H1 (cell line): ENCODE data around the gene CUX1. TPM values are rescaled to one million over a fixed set of nuclear protein-coding genes. Genes with fewer than 3 reads are reported as not detected.
A peak's percentile ranks its signal among the peaks of the same experiment; 100 is the strongest.

Experiments
- CTCF ChIA-PET: fragments of 300-600 bp; sonication (Branson Sonifier 250); formaldehyde crosslinking; loops from one replicate; lab custom pipeline; 2021; ENCODE audit not compliant: partially characterized antibody; lab: Charles Lee
- POLR2A ChIA-PET: fragments of 300-600 bp; sonication (Branson Sonifier 250); formaldehyde crosslinking; loops from one replicate; lab custom pipeline; 2021; ENCODE audit warnings: inconsistent platforms; ENCODE audit not compliant: partially characterized antibody; lab: Charles Lee
- DNase-seq, 2 experiments: peaks; one replicate each; pipeline versions ENCODE4 v3.0.0 to v3.0.0-alpha.2; 2010 to 2022; ENCODE audit warnings: low spot score in 2 of 2, low read depth in 1 of 2, mixed read lengths in 1 of 2
- FAIRE-seq: peaks from 2 replicates; lab custom pipeline; 2011; peaks lifted over from hg19 to GRCh38; lab: Jason Lieb, UNC
- H2AFZ ChIP-seq: 2 replicates; pipeline ENCODE4 v1.8.1; 2012; ENCODE audit warnings: low read length, inconsistent platforms
- H2AK5ac ChIP-seq: 2 replicates; pipeline ENCODE4 v1.6.1; 2013; ENCODE audit warnings: low read depth, low read length
- H2BK120ac ChIP-seq: replicated peaks from 2 replicates; pipeline ENCODE3; 2013; ENCODE audit warnings: low read depth, low read length, inconsistent platforms
- H2BK12ac ChIP-seq: 2 replicates; pipeline ENCODE4 v1.6.1; 2013; ENCODE audit warnings: low read depth, low read length
- H2BK15ac ChIP-seq: 2 replicates; pipeline ENCODE4 v1.6.1; 2013; ENCODE audit warnings: low read length
- H2BK20ac ChIP-seq: 2 replicates; pipeline ENCODE4 v1.6.1; 2013; ENCODE audit warnings: low read length
- H2BK5ac ChIP-seq: 2 replicates; pipeline ENCODE4 v1.6.1; 2013; ENCODE audit warnings: low read depth, low read length
- H3K14ac ChIP-seq: 2 replicates; pipeline ENCODE4 v1.6.1; 2013; ENCODE audit warnings: inconsistent platforms; ENCODE audit not compliant: insufficient read length
- H3K18ac ChIP-seq: 2 replicates; pipeline ENCODE4 v1.6.1; 2013; ENCODE audit warnings: low read length; ENCODE audit errors: extremely low read depth
- H3K23ac ChIP-seq: 2 replicates; pipeline ENCODE4 v1.6.1; 2013; ENCODE audit warnings: inconsistent platforms; ENCODE audit not compliant: insufficient read length
- H3K23me2 ChIP-seq: 2 replicates; pipeline ENCODE4 v1.6.1; 2013; ENCODE audit warnings: low read depth, low read length
- H3K27ac ChIP-seq: 2 replicates; pipeline ENCODE4 v1.6.1; 2011; ENCODE audit warnings: low read depth, low read length, inconsistent platforms
- H3K27me3 ChIP-seq, 4 experiments: replicated peaks in 1 of 4; 1 replicate in 1 of 4; 2 replicates in 3 of 4; pipeline versions ENCODE4 v1.6.1 to v1.8.1; 2011 to 2013; ENCODE audit warnings: low read length in 3 of 4, mild to moderate bottlenecking in 3 of 4, inconsistent platforms in 2 of 4, mixed read lengths in 2 of 4, moderate library complexity in 1 of 4; ENCODE audit not compliant: control insufficient read depth in 3 of 4, insufficient read depth in 3 of 4; ENCODE audit errors: extremely low read depth in 1 of 4
- H3K36me3 ChIP-seq, 4 experiments: 2 replicates each; pipeline versions ENCODE4 v1.6.1 to v1.8.1; 2011 to 2013; ENCODE audit warnings: mild to moderate bottlenecking in 4 of 4, low read length in 3 of 4, moderate library complexity in 2 of 4, control low read depth in 1 of 4, inconsistent platforms in 1 of 4; ENCODE audit not compliant: insufficient read depth in 4 of 4, control insufficient read depth in 2 of 4
- H3K4ac ChIP-seq: replicated peaks from 2 replicates; pipeline ENCODE3; 2013; ENCODE audit warnings: low read length, low read depth, mixed read lengths, inconsistent platforms; ENCODE audit not compliant: insufficient read length
- H3K4me1 ChIP-seq, 4 experiments: replicated peaks in 1 of 4; 1 replicate in 1 of 4; 2 replicates in 3 of 4; pipeline versions ENCODE4 v1.6.1 to v1.8.1; 2011 to 2013; ENCODE audit warnings: low read length in 3 of 4, inconsistent platforms in 2 of 4, mixed read lengths in 1 of 4; ENCODE audit not compliant: insufficient read depth in 4 of 4, control insufficient read depth in 3 of 4
- H3K4me2 ChIP-seq, 2 experiments: 2 replicates each; pipeline versions ENCODE4 v1.6.1 to v1.8.1; 2011 to 2013; ENCODE audit warnings: low read depth in 2 of 2, low read length in 2 of 2, control low read depth in 1 of 2, inconsistent platforms in 1 of 2, mild to moderate bottlenecking in 1 of 2; ENCODE audit not compliant: insufficient read depth in 1 of 2
- H3K4me3 ChIP-seq, 4 experiments: fragments of 200-600, 300-600 bp in 1 of 4; sonication (generic), shearing (Covaris generic), sonication (Bioruptor Twin) in 1 of 4; 2 replicates each; pipeline versions ENCODE4 v1.5.1 to v1.8.1; 2011 to 2016; ENCODE audit warnings: low read length in 4 of 4, low read depth in 3 of 4, control low read depth in 2 of 4, inconsistent platforms in 2 of 4, mild to moderate bottlenecking in 2 of 4, mixed read lengths in 1 of 4, moderate library complexity in 1 of 4; ENCODE audit not compliant: insufficient read depth in 2 of 4; ENCODE audit errors: extremely low read depth in 1 of 4
- H3K56ac ChIP-seq: replicated peaks from 2 replicates; pipeline ENCODE3; 2013; ENCODE audit warnings: low read depth, mild to moderate bottlenecking, mixed read lengths, low read length, inconsistent platforms; ENCODE audit not compliant: insufficient read length
- H3K79me1 ChIP-seq: 2 replicates; pipeline ENCODE4 v1.6.1; 2013; ENCODE audit warnings: low read depth, low read length, control low read depth
- H3K79me2 ChIP-seq, 2 experiments: 2 replicates each; pipeline versions ENCODE4 v1.6.1 to v1.8.1; 2012 to 2013; ENCODE audit warnings: low read length in 2 of 2, mild to moderate bottlenecking in 2 of 2, inconsistent platforms in 1 of 2; ENCODE audit not compliant: insufficient read depth in 2 of 2, control insufficient read depth in 1 of 2
- H3K9ac ChIP-seq, 4 experiments: replicated peaks in 1 of 4; 1 replicate in 1 of 4; 2 replicates in 3 of 4; pipeline versions ENCODE4 v1.6.1 to v1.8.1; 2011 to 2013; ENCODE audit warnings: low read depth in 3 of 4, low read length in 3 of 4, control low read depth in 2 of 4, mild to moderate bottlenecking in 2 of 4, moderate library complexity in 2 of 4, inconsistent platforms in 1 of 4; ENCODE audit errors: extremely low read depth in 1 of 4
- H3K9me3 ChIP-seq, 2 experiments: 2 replicates each; pipeline versions ENCODE4 v1.6.1 to v1.8.1; 2012 to 2013; ENCODE audit warnings: mild to moderate bottlenecking in 2 of 2, moderate library complexity in 2 of 2, control low read depth in 1 of 2, inconsistent platforms in 1 of 2, low read depth in 1 of 2, low read length in 1 of 2, mixed read lengths in 1 of 2; ENCODE audit not compliant: insufficient read depth in 2 of 2
- H4K20me1 ChIP-seq, 2 experiments: replicated peaks in 1 of 2; 2 replicates each; pipeline versions ENCODE3 to v1.8.1; 2011 to 2013; ENCODE audit warnings: inconsistent platforms in 2 of 2, low read length in 2 of 2, mild to moderate bottlenecking in 1 of 2; ENCODE audit not compliant: insufficient read depth in 2 of 2, control insufficient read depth in 1 of 2
- H4K5ac ChIP-seq: 2 replicates; pipeline ENCODE4 v1.6.1; 2013; ENCODE audit warnings: low read length, low read depth, mixed read lengths, inconsistent platforms; ENCODE audit not compliant: insufficient read length
- H4K8ac ChIP-seq: 2 replicates; pipeline ENCODE4 v1.8.0; 2013; ENCODE audit warnings: mild to moderate bottlenecking, moderate library complexity, low read length, inconsistent platforms; ENCODE audit not compliant: insufficient read depth; ENCODE audit errors: extremely low read depth
- H4K91ac ChIP-seq: replicated peaks from 2 replicates; pipeline ENCODE3; 2013; ENCODE audit warnings: low read length, mixed read lengths, inconsistent platforms; ENCODE audit not compliant: insufficient read length
- ATF3 ChIP-seq: IDR thresholded peaks from 2 replicates; pipeline ENCODE4 v1.6.1; 2011; ENCODE audit warnings: low read depth, mild to moderate bottlenecking, low read length; ENCODE audit not compliant: insufficient read depth
- BACH1 ChIP-seq: IDR thresholded peaks from 2 replicates; pipeline ENCODE4 v1.6.1; 2012; ENCODE audit warnings: low read length, improper control_type of control experiment
- CHD1 ChIP-seq: IDR thresholded peaks from 2 replicates; pipeline ENCODE4 v1.6.1; 2012; ENCODE audit warnings: low read depth, low read length, improper control_type of control experiment
- HDAC2 ChIP-seq, 2 experiments: fragments of 300-600 bp in 1 of 2; sonication (generic) in 1 of 2; IDR thresholded peaks; 2 replicates each; pipeline ENCODE4 v1.6.1; 2011 to 2012; ENCODE audit warnings: low read depth in 2 of 2, low read length in 2 of 2, mild to moderate bottlenecking in 2 of 2, moderate library complexity in 2 of 2, borderline replicate concordance in 1 of 2, inconsistent platforms in 1 of 2
- KDM4A ChIP-seq: IDR thresholded peaks from one replicate; pipeline ENCODE4 v1.7.1; 2012; ENCODE audit warnings: low read depth, mild to moderate bottlenecking, moderate library complexity, low read length, inconsistent platforms; ENCODE audit not compliant: severe bottlenecking
- PHF8 ChIP-seq: fragments of 200-600 bp; sonication (generic); conservative IDR thresholded peaks from 2 replicates; pipeline ENCODE4 v1.7.1; 2012; ENCODE audit warnings: low read depth, mild to moderate bottlenecking, inconsistent platforms, low read length, moderate library complexity
- SRF ChIP-seq: IDR thresholded peaks from 2 replicates; pipeline ENCODE4 v1.6.1; 2011; ENCODE audit warnings: mild to moderate bottlenecking, low read depth, low read length, moderate library complexity
- TAF1 ChIP-seq: IDR thresholded peaks from 2 replicates; pipeline ENCODE4 v1.6.1; 2011; ENCODE audit warnings: mild to moderate bottlenecking, low read depth, low read length
- WGBS, 2 experiments: shearing (Covaris generic) in 1 of 2; methylation state at CpG; one replicate each; pipeline versions ENCODE4 v1.1.6 to v1.1.7; 2013 to 2015; ENCODE audit warnings: low lambda C conversion rate in 2 of 2, mixed read lengths in 2 of 2, inconsistent platforms in 1 of 2, low coverage in 1 of 2, missing lambda C conversion rate in 1 of 2; ENCODE audit not compliant: insufficient replicate concordance in 2 of 2, insufficient coverage in 1 of 2, insufficient read length in 1 of 2; ENCODE audit errors: extremely low coverage in 1 of 2, missing lambda C conversion rate in 1 of 2; 5-methylcytosine and 5-hydroxymethylcytosine counted together
- polyA plus RNA-seq, 7 experiments: library from polyadenylated mRNA; depleted of rRNA in 3 of 7; stranded (reverse) in 5 of 7; unstranded in 2 of 7; fragments of >200 nt in 5 of 7; fragments of 200-250 nt in 2 of 7; gene quantifications; 1 replicate in 5 of 7; 2 replicates in 1 of 7; 4 replicates in 1 of 7; pipeline versions ENCODE4 v1.2.1 to v1.2.3, GENCODE V29; 2011 to 2013; ENCODE audit warnings: missing spikeins in 2 of 7, mixed read lengths in 2 of 7
- total RNA-seq: library from RNA; stranded (reverse); fragmentation: NEBNext Ultra II Directional; extraction: Animal tissue kit (Norgen Biotek cat#: 25700); gene quantifications from 2 replicates; pipeline ENCODE4 v1.2.1, GENCODE V29; 2021

The CUX1 gene
- total and polyA plus RNA-seq, 2 of the 8 experiments (the other 6 are each of a cell fraction or from before 2014, with no cell fraction given), result 21.6 to 65.9 TPM

- H3K23me2 ChIP-seq, result peaks cover 5% of the 10 kb centered on the region
- 34% methylated on average over 55 of the region's 73 CpGs; no CpG with 5 or more reads in 1 of the 2 experiments for WGBS, 2 experiments
- no peak overlapping the region for H2BK120ac ChIP-seq
- H3K79me2 ChIP-seq, result no peaks in the 10 kb centered on the region
- DNase-seq (peak in 1 of 2 experiments; percentile 74), FAIRE-seq (no peak)
- no peak overlapping the region for H3K27ac ChIP-seq
- peak overlapping the region; percentile 36 to 69 for H3K4me2 ChIP-seq
- H3K4me3 ChIP-seq, result peak overlapping the region in 3 of 4 experiments; percentile 12 to 44 (median 23); a peak in 6 of 8 replicates
- H2BK15ac ChIP-seq, result no peak overlapping the region
- H2AFZ ChIP-seq, result no peak overlapping the region
- H3K27me3 ChIP-seq, result peaks cover 0 to 2% (median 0%) of the 10 kb centered on the region in 4 experiments; a peak in 3 of 7 replicates
- no peak overlapping the region for H2BK5ac ChIP-seq
- no peak overlapping the region for H3K14ac ChIP-seq
- H3K9me3 ChIP-seq, result no peaks in the 10 kb centered on the region
- H4K5ac ChIP-seq, result no peak overlapping the region
- H2AK5ac ChIP-seq, result no peak overlapping the region
- 0 out of 2 replicates have a peak overlapping the region, but pooled peaks have one; percentile 9 for H2BK12ac ChIP-seq
- H3K4ac ChIP-seq, result no peak overlapping the region
- no peak overlapping the region for H3K23ac ChIP-seq
- H4K91ac ChIP-seq, result no peak overlapping the region
- H3K9ac ChIP-seq, result no peak overlapping the region
- ChIA-PET CTCF (interaction anchor here (0.6 to 8.6 kb wide), 8 partner anchors 8 to 68 kb away, joined by 3 to 134 read pairs (median 6); no protein-coding TSS in a partner anchor), POLR2A (interaction anchor here (1.2 to 1.4 kb wide), 4 partner anchors 8 to 42 kb away, joined by 3 to 5 read pairs (median 4); no protein-coding TSS in a partner anchor)
- H3K79me1 ChIP-seq, result no peaks in the 10 kb centered on the region
- H4K20me1 ChIP-seq, result peaks cover 0 to 7% of the 10 kb centered on the region in 2 experiments
- peaks cover 4 to 12% (median 8%) of the 10 kb centered on the region in 4 experiments; a peak in 6 of 7 replicates for H3K4me1 ChIP-seq
- H3K18ac ChIP-seq, result no peak overlapping the region; the same call in 1 of the 2 replicates
- no peaks in the 10 kb centered on the region; a peak in 1 of 8 replicates for H3K36me3 ChIP-seq
- no peak overlapping the region for H2BK20ac ChIP-seq
- H3K56ac ChIP-seq, result no peak overlapping the region
- peak overlapping the region; percentile 88 for H4K8ac ChIP-seq
- TF ChIP-seq PHF8 (no peak), KDM4A (no peak), SRF (no peak), ATF3 (no peak), HDAC2 (IDR thresholded peaks at IDR 0.05; ENCODE audit: borderline replicate concordance in 1 of 2, low read depth in 2 of 2, low read length in 2 of 2) (no peak), TAF1 (no peak), CHD1 (no peak), BACH1 (no peak)
Observed at GRCh38 chr7:102321351-102322201, 504.1 kb downstream of the CUX1 start.
